Epithelial cell of proximal tubule (primary cell): Measurements from ENCODE around the gene ANKRD28. TPM values are rescaled to one million over a fixed set of nuclear protein-coding genes. Genes with fewer than 3 reads are reported as not detected.

Source experiments
- DNase-seq: peaks from one replicate; pipeline ENCODE4 v3.0.0-alpha.2; 2011; ENCODE audit warnings: low read depth
- H3K4me3 ChIP-seq: 2 replicates; pipeline ENCODE4 v1.5.1; 2011; ENCODE audit warnings: low read depth, mild to moderate bottlenecking, low read length
- total RNA-seq: library from RNA; depleted of rRNA; stranded (reverse); fragments of >200 nt; gene quantifications from 2 replicates; pipeline ENCODE4 v1.2.3, GENCODE V29; 2015
- TF ChIP-seq, protein P1 (sequence below): conservative IDR thresholded peaks from 2 replicates; pipeline ENCODE4 v1.5.1; 2012; ENCODE audit warnings: low read depth, mild to moderate bottlenecking, low read length

ANKRD28 gene
- total RNA-seq, 1 donor from 2014 or later: 17.3 TPM

GRCh38 chr3:15757824-15758223, 40.0 kb downstream of the ANKRD28 start:
- DNase-seq: no peak
- TF ChIP-seq, protein P1, sequence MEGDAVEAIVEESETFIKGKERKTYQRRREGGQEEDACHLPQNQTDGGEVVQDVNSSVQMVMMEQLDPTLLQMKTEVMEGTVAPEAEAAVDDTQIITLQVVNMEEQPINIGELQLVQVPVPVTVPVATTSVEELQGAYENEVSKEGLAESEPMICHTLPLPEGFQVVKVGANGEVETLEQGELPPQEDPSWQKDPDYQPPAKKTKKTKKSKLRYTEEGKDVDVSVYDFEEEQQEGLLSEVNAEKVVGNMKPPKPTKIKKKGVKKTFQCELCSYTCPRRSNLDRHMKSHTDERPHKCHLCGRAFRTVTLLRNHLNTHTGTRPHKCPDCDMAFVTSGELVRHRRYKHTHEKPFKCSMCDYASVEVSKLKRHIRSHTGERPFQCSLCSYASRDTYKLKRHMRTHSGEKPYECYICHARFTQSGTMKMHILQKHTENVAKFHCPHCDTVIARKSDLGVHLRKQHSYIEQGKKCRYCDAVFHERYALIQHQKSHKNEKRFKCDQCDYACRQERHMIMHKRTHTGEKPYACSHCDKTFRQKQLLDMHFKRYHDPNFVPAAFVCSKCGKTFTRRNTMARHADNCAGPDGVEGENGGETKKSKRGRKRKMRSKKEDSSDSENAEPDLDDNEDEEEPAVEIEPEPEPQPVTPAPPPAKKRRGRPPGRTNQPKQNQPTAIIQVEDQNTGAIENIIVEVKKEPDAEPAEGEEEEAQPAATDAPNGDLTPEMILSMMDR: no peak
- no peak overlapping the region for H3K4me3 ChIP-seq

DNA sequence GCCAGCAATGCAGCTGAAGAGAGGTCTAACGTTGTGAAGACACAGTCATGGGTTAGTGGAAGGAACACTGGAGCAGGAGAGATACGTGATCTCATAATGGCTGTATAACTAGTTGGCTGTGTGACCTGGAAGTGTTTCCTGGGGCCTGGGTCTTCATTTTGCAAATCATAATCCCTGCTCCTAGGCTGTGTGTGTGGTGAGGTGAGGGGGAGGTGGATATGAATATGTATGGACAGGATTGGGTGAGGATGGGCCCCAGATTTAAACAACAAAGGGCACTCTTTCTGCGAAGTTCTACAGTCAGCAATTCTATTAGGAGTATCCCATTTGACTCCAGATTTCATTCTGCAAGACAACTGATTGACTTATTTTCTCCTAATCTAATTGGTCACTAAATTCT, 41.3 kb downstream of the ANKRD28 start:
- TF ChIP-seq, protein P1: no peak
- no peak overlapping the region for H3K4me3 ChIP-seq
- no peak for DNase-seq

DNA sequence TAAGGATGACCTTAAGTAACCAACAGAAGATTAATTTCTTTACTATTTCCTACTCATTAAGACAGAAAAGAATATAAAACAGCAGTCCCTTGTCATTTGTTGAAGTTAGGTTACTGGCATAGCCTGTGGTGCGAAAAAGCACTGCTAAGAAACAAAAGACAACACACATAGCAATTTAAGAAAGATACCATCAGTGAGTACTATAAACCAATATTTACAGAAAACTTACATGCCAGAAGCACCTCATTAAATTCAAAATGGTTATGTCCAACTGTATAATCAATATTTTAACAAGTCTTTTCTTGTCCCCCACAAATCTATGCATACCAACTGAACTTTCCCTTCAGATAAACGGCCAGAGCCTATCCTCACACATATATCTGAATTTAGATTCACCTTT, 42.0 kb downstream of the ANKRD28 start:
- no peak for DNase-seq
- TF ChIP-seq, protein P1: no peak
- H3K4me3 ChIP-seq: no peak overlapping the region

DNA sequence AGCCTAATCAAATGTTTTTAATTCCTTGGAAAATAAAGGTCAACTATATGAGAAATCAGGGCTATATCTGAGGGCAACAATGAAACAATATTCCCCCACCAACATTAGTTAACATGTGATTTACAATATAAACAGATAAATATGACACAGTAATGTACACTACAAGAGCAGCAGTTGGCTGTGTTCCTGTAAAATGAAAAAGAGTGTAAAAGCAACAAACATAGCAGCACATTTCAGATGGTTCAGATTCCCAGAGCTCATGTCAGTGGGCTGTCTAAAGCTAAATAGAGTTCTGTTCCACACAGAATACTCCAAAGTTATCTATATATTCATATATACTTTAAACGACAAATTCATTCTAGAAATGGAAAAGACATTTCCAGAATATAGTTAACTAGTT, 42.6 kb downstream of the ANKRD28 start:
- TF ChIP-seq, protein P1: no peak
- no peak overlapping the region for H3K4me3 ChIP-seq
- DNase-seq: no peak

GRCh38 chr3:15754047-15754446, 43.7 kb downstream of the ANKRD28 start:
- TF ChIP-seq, protein P1: no peak
- H3K4me3 ChIP-seq: no peak overlapping the region
- DNase-seq: no peak

- no peak for DNase-seq
- no peak overlapping the region for H3K4me3 ChIP-seq
- TF ChIP-seq, protein P1: no peak
Observed at GRCh38 chr3:15753056-15753710, 44.6 kb downstream of the ANKRD28 start.

GRCh38 chr3:15750879-15751278, 46.9 kb downstream of the ANKRD28 start:
- DNase-seq: no peak
- TF ChIP-seq, protein P1: no peak

More at GRCh38 chr3:15750879-15751278, 46.9 kb downstream of the ANKRD28 start:
- no peak overlapping the region for H3K4me3 ChIP-seq
